Measurements from ENCODE around the gene NOS2.
"Not testable (repeated sequence)": the region's sequence is repeated elsewhere in the genome, so short reads cannot be mapped to it uniquely, and the experiment has no call there.

NOS2 gene

GRCh38 chr17:27753726-27754125 lies 46.6 kb downstream of the NOS2 start:
- DNase-seq, result not testable (repeated sequence)

- DNase-seq, result not testable (repeated sequence)
Measured at GRCh38 chr17:27752831-27753619, 47.3 kb downstream of the NOS2 start.

- DNase-seq, result no peak
Measured at GRCh38 chr17:27751622-27752490, 48.5 kb downstream of the NOS2 start.

GRCh38 chr17:27751166-27751565 lies 49.2 kb downstream of the NOS2 start:
- no peak for DNase-seq

- not testable (repeated sequence) for DNase-seq
Measured at GRCh38 chr17:27749562-27750150, 50.7 kb downstream of the NOS2 start.

DNA sequence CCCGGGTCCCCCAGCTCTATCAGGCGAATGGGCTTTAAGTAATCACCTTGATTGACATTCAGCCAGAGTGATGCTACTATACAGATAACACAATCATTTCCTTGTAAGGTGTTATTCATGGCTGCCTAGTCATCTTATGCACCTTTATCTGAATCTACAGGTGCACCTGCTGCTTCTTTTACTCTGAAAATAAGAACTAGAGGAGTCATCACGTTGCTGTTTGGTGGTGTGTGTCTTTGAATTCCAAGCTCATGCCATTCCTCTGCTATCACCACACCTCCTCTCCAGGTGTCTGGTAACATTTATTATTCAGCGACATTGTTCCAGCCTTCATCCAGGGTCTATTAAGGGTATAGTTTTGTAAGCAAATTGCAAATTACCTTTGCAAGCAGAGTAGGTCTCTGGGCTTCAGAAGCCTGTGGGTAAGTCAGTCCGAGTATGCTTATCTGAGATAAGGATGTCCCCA lies 51.9 kb downstream of the NOS2 start:
- no peak for DNase-seq

DNA sequence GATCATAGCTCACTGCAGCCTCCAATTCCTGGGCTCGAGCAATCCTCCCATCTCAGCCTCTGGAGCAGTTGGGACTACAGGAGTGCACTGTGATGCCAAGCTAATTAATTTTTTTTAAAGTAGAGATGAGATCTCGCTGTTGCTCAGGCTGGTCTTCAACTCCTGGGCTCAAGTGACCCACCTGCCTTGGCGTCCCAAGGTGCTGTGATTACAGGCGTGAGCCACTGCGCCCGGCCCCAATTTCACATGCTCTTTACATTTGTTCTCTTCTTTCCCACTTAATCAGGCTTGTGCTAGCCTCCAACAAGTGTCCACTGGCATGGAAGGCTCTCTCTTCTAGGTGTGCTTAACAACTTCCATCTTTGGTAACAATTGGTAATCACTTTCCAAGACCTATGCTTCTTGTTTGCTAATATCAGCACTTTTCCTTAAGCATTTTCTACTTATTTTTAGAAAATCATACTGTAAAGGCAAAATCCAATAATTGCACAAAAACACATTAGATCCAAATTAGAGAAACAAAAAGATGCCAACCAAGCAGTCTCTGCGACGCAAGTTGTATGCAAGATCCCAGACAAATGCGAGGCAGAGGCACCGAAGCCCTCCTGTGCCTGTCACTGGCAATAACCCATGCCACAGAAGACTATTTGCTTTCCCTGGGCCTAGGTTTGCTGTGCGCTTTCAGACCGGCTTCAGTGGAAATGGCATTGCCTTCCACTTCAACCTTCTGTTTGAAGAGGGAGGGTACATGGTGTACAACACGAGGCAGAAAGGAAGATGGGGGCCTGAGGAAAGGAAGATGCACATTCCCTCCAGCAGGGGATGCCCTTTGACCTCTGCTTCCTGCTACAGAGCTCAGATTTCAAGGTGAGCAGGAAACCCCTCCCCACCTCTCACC lies 52.6 kb downstream of the NOS2 start:
- no peak for DNase-seq

- no peak for DNase-seq
Measured at GRCh38 chr17:27746881-27747280, 53.4 kb downstream of the NOS2 start.

DNA sequence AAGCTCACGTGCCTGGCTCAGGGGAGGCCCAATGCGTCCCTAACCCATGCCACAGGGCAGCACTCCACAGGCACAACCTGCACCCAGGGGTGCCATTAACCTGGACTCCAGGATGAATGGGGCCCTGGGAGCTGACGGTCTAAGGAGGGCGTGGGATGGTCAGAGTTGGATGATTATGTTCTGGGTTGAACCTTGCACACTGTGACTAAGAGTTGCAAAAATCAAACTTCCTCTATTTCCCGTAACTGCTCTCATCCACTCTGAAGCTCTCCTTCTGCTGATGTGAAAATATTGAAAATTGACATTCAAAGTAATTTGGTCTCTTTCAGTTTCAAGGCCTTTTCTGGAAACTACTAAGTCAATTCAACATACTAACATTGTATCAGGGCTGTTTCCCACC lies 54.0 kb downstream of the NOS2 start:
- DNase-seq, result not testable (repeated sequence)

DNA sequence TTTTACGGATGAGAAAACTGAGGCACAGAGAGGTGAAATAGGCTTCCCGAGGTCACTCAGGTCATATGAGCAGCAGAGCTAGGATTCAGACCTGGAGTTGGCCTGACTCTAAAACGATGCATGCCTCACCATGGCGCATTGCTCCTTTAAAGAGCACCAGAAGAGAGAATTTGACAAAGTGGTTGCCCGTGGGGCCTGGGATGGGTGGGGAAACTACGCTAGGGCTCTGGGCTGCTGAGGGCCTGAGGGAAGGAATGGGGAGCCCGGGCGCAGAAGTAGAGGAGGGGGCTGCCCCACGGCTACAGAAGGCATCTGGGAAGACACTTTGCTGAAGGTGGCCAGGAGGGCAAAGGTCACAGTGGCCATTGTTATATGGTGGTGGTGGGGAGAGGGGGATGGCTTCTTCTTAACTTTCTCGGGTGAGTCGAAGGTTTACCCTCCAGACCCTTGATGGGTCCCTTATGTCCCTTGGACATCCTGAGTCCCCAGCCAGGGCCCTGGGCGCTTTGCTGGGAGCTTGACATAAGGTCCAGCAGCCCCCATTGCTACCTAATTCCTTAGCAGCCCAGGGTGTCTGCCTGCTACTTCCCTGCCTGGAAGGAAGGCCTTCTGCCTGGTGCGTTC lies 55.0 kb downstream of the NOS2 start:
- DNase-seq, result not testable (repeated sequence)

GRCh38 chr17:27743281-27743885 lies 56.9 kb downstream of the NOS2 start:
- no peak for DNase-seq

DNA sequence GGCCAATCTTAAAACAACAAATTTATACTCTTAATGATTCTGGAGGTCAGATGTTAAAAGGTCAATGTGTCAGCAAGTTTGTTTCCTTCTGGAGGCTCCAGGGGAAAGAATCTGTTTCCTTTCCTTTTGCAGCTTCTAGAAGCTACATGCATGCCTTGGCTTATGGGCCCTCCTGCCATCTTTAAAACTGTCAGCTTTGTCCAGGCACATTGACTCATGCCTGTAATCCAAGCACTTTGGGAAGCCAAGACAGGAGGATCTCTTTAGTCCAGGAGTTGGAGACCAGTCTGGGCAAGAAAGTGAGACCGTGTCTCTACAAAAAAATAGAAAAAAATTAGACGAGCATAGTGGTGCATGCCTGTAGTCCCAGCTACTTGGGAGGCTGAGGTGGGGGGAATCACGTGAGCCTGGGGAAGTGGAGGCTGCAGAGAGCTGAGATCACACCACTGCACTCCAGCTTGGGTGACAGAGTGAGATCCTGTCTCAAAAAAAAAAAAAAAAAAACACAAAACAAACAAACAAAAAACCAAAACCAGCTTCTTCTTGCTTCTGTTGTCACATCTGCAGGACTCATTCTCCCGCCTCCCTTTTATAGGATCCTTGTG lies 58.3 kb downstream of the NOS2 start:
- no peak for DNase-seq

DNA sequence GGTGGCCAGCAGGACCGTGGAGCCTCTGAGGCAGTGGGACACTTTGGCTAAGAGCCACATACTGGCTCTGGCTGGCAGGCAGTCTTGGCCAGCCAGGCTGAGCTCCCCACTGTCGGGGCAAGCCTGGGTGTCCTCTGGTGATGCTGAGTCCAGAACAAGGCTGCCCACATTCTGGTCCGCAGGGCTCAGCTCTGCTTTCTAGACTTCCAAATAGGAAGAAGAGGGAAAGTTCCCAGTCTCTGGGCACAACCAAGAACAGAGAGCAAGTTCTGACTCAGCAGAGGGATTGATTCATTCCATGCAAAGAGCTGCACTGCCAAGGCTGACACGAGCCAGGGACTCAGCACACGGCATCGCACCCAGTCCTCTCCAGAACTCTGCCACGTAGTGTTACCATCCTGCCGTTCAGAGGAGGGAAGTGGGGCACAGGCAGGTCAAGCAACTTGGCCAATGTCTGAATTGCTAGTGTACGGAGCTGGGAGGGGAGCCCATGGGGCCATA lies 58.9 kb downstream of the NOS2 start:
- DNase-seq, result no peak

DNA sequence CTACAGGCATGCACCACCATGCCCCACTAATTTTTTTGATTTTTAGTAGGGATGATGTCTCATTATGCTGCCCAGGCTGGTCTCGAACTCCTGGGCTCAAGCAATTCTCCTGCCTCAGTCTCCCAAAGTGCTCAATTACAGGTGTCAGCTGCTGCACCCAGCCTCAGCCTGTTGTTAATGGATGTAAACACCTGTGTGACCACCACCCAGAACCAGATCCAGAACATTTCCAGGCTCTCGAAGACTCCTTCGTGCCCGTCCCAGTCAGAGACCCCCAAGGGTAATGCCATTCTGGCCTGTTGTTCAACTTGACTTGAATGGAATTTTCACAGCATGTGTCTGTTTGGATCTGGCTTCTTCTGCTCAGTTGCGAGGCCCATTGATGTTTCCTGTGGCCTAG lies 59.8 kb downstream of the NOS2 start:
- DNase-seq, result not testable (repeated sequence)

GRCh38 chr17:27733773-27734172 lies 66.6 kb downstream of the NOS2 start:
- no peak for DNase-seq

- not testable (repeated sequence) for DNase-seq
Measured at GRCh38 chr17:27732746-27733145, 67.6 kb downstream of the NOS2 start.

GRCh38 chr17:27725982-27726381 lies 74.3 kb downstream of the NOS2 start:
- DNase-seq, result not testable (repeated sequence)

- no peak for DNase-seq
Measured at GRCh38 chr17:27721797-27722196, 78.5 kb downstream of the NOS2 start.
